Kidney (tissue), 14 donors: ENCODE results near the gene HLA-DPA1. TPM values are rescaled to one million over a fixed set of nuclear protein-coding genes. Genes with fewer than 3 reads are reported as not detected.
"Not testable (repeated sequence)": the region's sequence is repeated elsewhere in the genome, so short reads cannot be mapped to it uniquely, and the experiment has no call there.

Experiments
- DNase-seq, 5 donors: peaks; one replicate each; pipeline ENCODE4 v3.0.0-alpha.2; 2013 to 2020
- FAIRE-seq: peaks from 2 replicates; lab custom pipeline; 2012; peaks lifted over from hg19 to GRCh38; lab: Jason Lieb, UNC
- H3K27ac ChIP-seq, 2 donors: one replicate each; pipeline ENCODE4 v1.7.0; 2013; ENCODE audit warnings: low read depth in 2 of 2, low read length in 2 of 2, inconsistent platforms in 1 of 2
- H3K27me3 ChIP-seq: one replicate; pipeline ENCODE4 v1.7.1; 2013; ENCODE audit warnings: low read length, inconsistent platforms; ENCODE audit not compliant: control insufficient read depth, insufficient read depth
- H3K36me3 ChIP-seq, 3 donors: one replicate each; pipeline versions ENCODE4 v1.7.0 to v1.7.1; 2013; ENCODE audit warnings: low read length in 3 of 3, control low read depth in 1 of 3, inconsistent platforms in 1 of 3; ENCODE audit not compliant: insufficient read depth in 3 of 3, control insufficient read depth in 2 of 3
- H3K4me1 ChIP-seq, 3 donors: one replicate each; pipeline versions ENCODE4 v1.7.0 to v1.7.1; 2013; ENCODE audit warnings: low read length in 3 of 3, inconsistent platforms in 1 of 3, low read depth in 1 of 3; ENCODE audit not compliant: control insufficient read depth in 2 of 3, insufficient read depth in 2 of 3
- H3K4me3 ChIP-seq, 3 donors: one replicate each; pipeline versions ENCODE4 v1.7.0 to v1.8.1; 2013; ENCODE audit warnings: low read length in 3 of 3, control low read depth in 1 of 3, inconsistent platforms in 1 of 3
- H3K9ac ChIP-seq, 3 donors: one replicate each; pipeline versions ENCODE4 v1.7.0 to v1.7.1; 2013; ENCODE audit warnings: low read length in 3 of 3, control low read depth in 1 of 3, inconsistent platforms in 1 of 3
- H3K9me3 ChIP-seq, 3 donors: one replicate each; pipeline versions ENCODE4 v1.7.0 to v1.7.1; 2013; ENCODE audit warnings: low read length in 3 of 3, control low read depth in 1 of 3, inconsistent platforms in 1 of 3; ENCODE audit not compliant: control insufficient read depth in 2 of 3, insufficient read depth in 1 of 3
- intact Hi-C: fragments of 100-400 bp; cut with DNase I; formaldehyde crosslinking; loops from one replicate; pipeline ENCODE4 v1.11.1; 2022
- polyA plus RNA-seq: library from polyadenylated mRNA; stranded (reverse); fragments of 350-450 nt; fragmentation: Illumina TruSeq; extraction: RNeasy Lipid Tissue Mini Kit (QIAGEN cat#74804); gene quantifications from one replicate; pipeline ENCODE4 v1.2.3, GENCODE V29; 2014; ENCODE audit warnings: low read depth, low replicate concordance; ENCODE audit not compliant: insufficient read depth
- total RNA-seq: library from RNA; stranded (reverse); fragmentation: NEBNext Ultra II Directional; extraction: Animal tissue kit (Norgen Biotek cat#: 25700); gene quantifications from one replicate; pipeline ENCODE4 v1.2.1, GENCODE V29; 2021
- TF ChIP-seq, protein P1 (sequence below): IDR thresholded peaks from 3 replicates; pipeline ENCODE4 v1.5.1; 2012; ENCODE audit warnings: mild to moderate bottlenecking, moderate library complexity, borderline replicate concordance; ENCODE audit not compliant: insufficient read depth; ENCODE audit errors: extremely low read depth
- donor health status: control.
- donor health status: control.
- donor health status: control.
- donor health status: control.
- donor health status: control.
- donor health status: DM: yes; HTN: yes; CAD: no.
- donor health status: Normal renal cell carcinoma (clear cell type).

Gene HLA-DPA1
- total and polyA plus RNA-seq, 2 donors from 2014 or later: 154 to 200 TPM

DNA sequence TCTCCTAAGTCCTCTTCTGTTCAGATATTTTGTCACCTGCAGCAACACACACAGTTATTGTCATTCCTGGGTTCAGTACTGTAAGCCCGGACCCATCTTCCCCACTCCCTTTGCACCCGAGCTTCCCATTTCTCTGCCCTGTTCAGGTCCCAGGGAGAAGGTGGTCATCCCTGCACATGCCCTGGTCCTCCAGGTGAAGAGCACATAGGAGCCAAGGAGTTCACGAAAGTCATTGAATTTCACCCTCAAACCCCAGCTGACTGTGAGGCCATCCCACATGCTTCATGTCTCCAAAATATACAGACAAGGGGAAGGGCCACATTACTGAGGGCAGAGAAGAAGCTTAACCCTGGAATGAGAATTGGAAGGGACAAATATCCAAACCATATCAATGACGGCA, 8.1 kb downstream of the HLA-DPA1 start:
- no peaks in the 10 kb centered on the region for H3K9me3 ChIP-seq
- H3K27ac ChIP-seq: no peak overlapping the region
- no peak overlapping the region for H3K4me3 ChIP-seq
- H3K27me3 ChIP-seq: no peaks in the 10 kb centered on the region
- H3K36me3 ChIP-seq: peaks cover 0 to 2% (median 0%) of the 10 kb centered on the region in 3 donors
- intact Hi-C loops: no loop called here
- DNase-seq: no peak
- no peak for FAIRE-seq
- TF ChIP-seq, protein P1, sequence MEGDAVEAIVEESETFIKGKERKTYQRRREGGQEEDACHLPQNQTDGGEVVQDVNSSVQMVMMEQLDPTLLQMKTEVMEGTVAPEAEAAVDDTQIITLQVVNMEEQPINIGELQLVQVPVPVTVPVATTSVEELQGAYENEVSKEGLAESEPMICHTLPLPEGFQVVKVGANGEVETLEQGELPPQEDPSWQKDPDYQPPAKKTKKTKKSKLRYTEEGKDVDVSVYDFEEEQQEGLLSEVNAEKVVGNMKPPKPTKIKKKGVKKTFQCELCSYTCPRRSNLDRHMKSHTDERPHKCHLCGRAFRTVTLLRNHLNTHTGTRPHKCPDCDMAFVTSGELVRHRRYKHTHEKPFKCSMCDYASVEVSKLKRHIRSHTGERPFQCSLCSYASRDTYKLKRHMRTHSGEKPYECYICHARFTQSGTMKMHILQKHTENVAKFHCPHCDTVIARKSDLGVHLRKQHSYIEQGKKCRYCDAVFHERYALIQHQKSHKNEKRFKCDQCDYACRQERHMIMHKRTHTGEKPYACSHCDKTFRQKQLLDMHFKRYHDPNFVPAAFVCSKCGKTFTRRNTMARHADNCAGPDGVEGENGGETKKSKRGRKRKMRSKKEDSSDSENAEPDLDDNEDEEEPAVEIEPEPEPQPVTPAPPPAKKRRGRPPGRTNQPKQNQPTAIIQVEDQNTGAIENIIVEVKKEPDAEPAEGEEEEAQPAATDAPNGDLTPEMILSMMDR: no peak
- H3K4me1 ChIP-seq: peaks cover 0 to 2% (median 0%) of the 10 kb centered on the region in 3 donors
- H3K9ac ChIP-seq: no peak overlapping the region

DNA sequence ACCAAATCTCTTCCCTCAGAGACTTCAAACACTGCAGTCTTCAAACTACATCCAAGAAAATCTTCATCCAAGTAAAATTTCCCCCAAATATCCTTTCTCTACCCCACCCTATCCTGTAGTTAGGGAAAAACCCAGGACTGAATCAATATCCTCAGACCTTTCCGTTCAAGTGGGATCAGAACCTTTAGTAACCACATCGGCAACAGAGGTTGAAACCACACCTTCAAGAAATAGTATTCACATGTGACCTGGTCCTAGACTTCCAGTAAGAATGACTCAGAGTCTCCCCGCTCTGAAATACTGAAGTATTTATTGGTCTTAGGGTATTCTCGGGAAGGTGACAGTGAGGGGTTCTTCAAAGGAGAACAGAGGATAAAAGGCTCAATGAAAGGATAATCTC, 8.7 kb downstream of the HLA-DPA1 start:
- no peaks in the 10 kb centered on the region for H3K27me3 ChIP-seq
- intact Hi-C loops: no loop called here
- no peaks in the 10 kb centered on the region for H3K9me3 ChIP-seq
- DNase-seq (no peak), FAIRE-seq (no peak)
- peaks cover 0 to 2% (median 0%) of the 10 kb centered on the region in 3 donors for H3K36me3 ChIP-seq
- peaks cover 0 to 2% (median 0%) of the 10 kb centered on the region in 3 donors for H3K4me1 ChIP-seq
- H3K27ac ChIP-seq: no peak overlapping the region
- no peak overlapping the region for H3K9ac ChIP-seq
- TF ChIP-seq, protein P1: no peak
- no peak overlapping the region for H3K4me3 ChIP-seq

DNA sequence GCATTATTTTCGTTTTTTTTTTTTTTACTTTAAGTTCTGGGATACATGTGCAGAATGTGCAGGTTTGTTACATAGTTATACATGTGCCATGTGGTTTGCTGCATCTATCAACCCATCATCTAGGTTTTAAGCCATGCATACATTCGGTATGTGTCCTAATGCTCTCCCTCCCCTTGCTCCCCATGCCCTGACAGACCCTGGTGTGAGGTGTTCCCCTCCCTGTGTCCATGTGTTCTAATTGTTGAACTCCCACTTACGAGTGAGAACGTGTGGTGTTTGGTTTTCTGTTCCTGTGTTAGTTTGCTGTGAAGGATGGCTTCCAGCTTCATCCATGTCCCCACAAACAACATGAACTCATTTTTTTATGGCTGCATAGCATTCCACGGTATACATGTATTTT, 10.0 kb downstream of the HLA-DPA1 start:
- H3K4me3 ChIP-seq, H3K27me3 ChIP-seq, DNase-seq, intact Hi-C loops, FAIRE-seq, H3K4me1 ChIP-seq, H3K9ac ChIP-seq, H3K27ac ChIP-seq, H3K36me3 ChIP-seq, H3K9me3 ChIP-seq: not testable (repeated sequence)

DNA sequence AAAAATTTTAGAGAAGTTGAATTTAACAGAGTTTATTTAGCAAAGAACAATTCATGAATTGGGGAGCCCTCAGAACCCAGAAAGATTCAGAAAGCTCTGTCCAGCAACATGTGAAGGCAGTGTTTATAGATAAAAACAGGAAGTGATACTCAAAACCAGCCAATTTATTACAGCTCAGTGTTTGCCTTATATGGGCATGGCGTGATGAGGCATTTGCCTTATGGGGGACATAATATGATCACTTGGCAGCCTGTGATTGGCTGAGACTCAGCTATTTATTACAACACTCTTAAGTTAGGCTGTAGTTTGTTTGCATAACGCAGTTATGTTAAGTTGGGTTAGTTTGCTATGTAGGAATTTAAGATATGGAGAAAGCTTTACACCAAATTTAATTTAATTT, 11.5 kb downstream of the HLA-DPA1 start:
- Histone ChIP-seq H3K27me3 (no peaks in the 10 kb centered on the region), H3K36me3 (no peaks in the 10 kb centered on the region), H3K9ac (no peak overlapping the region), H3K4me3 (no peak overlapping the region), H3K9me3 (no peaks in the 10 kb centered on the region), H3K4me1 (peaks cover 0 to 2% (median 0%) of the 10 kb centered on the region in 3 donors), H3K27ac (no peak overlapping the region)
- TF ChIP-seq, protein P1: no peak
- DNase-seq (no peak), FAIRE-seq (no peak)
- intact Hi-C loops: no loop called here
